ENCODE results near the gene S100P. TPM values are rescaled to one million over a fixed set of nuclear protein-coding genes. Genes with fewer than 3 reads are reported as not detected.

The S100P gene
- total and polyA plus RNA-seq, 2 of the 4 experiments (the other 2 are of a cell fraction), result not detected

DNA sequence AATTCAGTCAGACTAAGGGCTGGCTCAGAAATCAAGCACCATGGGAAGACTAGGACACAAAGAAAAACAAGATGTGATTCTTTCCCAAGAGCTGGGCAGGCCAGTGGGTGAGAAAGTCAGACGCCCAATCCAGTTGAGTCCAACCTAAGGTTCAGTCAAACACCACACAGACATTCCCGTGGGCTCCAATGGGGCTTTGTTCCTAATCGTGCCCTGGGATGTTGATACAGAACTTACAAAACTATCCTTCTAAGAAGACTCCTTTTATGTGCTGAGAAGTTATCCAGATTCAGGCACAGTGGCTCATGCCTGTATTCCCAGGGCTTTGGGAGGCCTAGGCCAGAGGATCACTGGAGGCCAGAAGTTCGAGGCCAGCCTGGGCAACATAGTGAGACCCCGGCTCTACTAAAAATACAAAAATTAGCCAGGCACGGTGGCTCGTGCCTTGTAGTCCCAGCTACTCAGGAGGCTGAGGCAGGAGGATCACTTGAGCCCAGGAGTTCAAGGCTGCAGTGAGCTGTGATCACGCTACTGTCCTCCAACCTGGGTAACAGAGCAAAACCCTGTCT, 26.0 kb downstream of the S100P start:
- H2AK5ac ChIP-seq (ENCODE audit: low read depth, low read length), result 0 out of 2 replicates have a peak overlapping the region, but pooled peaks have one; percentile 14
- BruUV-seq (replicated peaks), result no TSS peak

More for the DNA sequence above, 26.0 kb downstream of the S100P start:
- DNase-seq (no peak), ATAC-seq (ENCODE audit: low read depth) (no peak)
- H3K14ac ChIP-seq (replicated peaks; ENCODE audit: low read depth, low read length), result no peak overlapping the region
- no peak overlapping the region for H3K18ac ChIP-seq (ENCODE audit: low read depth, low read length)
- H3K27me3 ChIP-seq (ENCODE audit: control insufficient read depth, insufficient read depth, low read length), result no peaks in the 10 kb centered on the region
- H2BK120ac ChIP-seq (ENCODE audit: low read depth, low read length), result no peak overlapping the region
- H3K36me3 ChIP-seq (ENCODE audit: control insufficient read depth, insufficient read depth, low read length), result no peaks in the 10 kb centered on the region
- no peak overlapping the region for H2AK9ac ChIP-seq (replicated peaks; ENCODE audit: low read depth, low read length, poor library complexity)
- intact Hi-C loops (cut with micrococcal nuclease) (loop anchor here (1.0 to 5.0 kb wide), 3 partner anchors 155 to 351 kb away; no protein-coding TSS in a partner anchor), in situ Hi-C loops (cut with MboI; ENCODE audit: low sequenced_read_pairs) (loop anchor here (5.0 kb wide), 2 partner anchors 158 to 353 kb away; no protein-coding TSS in a partner anchor), dilution Hi-C loops (cut with HindIII; ENCODE audit: low sequenced_read_pairs, unreplicated experiment) (no loop called here)
- no peak overlapping the region for H3K9ac ChIP-seq (ENCODE audit: low read depth, low read length)
- peaks cover 6% of the 10 kb centered on the region; the same call in 1 of the 2 replicates for H4K20me1 ChIP-seq (ENCODE audit: insufficient read depth, low read length)
- no peak overlapping the region for H2BK20ac ChIP-seq (ENCODE audit: low read depth, low read length)
- no peak overlapping the region for H3K27ac ChIP-seq (ENCODE audit: insufficient read depth, low read length)
- no CpG with 5 or more reads among the region's 8 CpGs for WGBS, 2 experiments (ENCODE audit: extremely low coverage in 2 of 2, insufficient read length in 1 of 2)
- no peak overlapping the region for H4K8ac ChIP-seq (ENCODE audit: low read depth in 2 of 2, low read length in 2 of 2)
- H3K9me3 ChIP-seq (ENCODE audit: control insufficient read depth, insufficient read depth, low read length), result no peaks in the 10 kb centered on the region
- H4K91ac ChIP-seq (ENCODE audit: insufficient read depth, low read depth, low read length), result no peak overlapping the region
- H3K4me3 ChIP-seq (ENCODE audit: insufficient read depth, low read depth, low read length), result no peak overlapping the region
- no peak overlapping the region for H3K56ac ChIP-seq (ENCODE audit: extremely low read depth, insufficient read depth, low read length)
- H4K5ac ChIP-seq (ENCODE audit: low read depth, low read length), result no peak overlapping the region; the same call in 1 of the 2 replicates
- peaks cover 0 to 19% of the 10 kb centered on the region in 2 experiments; a peak in 2 of 4 replicates for H3K79me1 ChIP-seq (ENCODE audit: low read depth in 1 of 2, low read length in 2 of 2)
- ChIA-PET CTCF (interaction anchor here (0.7 to 1.8 kb wide), 4 partner anchors 10 to 409 kb away, joined by 4 to 15 read pairs (median 4); no protein-coding TSS in a partner anchor), POLR2A (ENCODE audit: unreplicated experiment) (no interaction called here)
- no peak for TF ChIP-seq SMC3 (IDR thresholded peaks at IDR 0.05; ENCODE audit: low read depth, low read length)
- no peak for TF ChIP-seq RFX5 (IDR thresholded peaks at IDR 0.05; ENCODE audit: low read depth, low read length)
- no peak for TF ChIP-seq BHLHE40 (IDR thresholded peaks at IDR 0.05; ENCODE audit: low read depth, low read length)
- TF ChIP-seq RCOR1 (IDR thresholded peaks at IDR 0.05; ENCODE audit: insufficient replicate concordance, low read length), result no peak
- no peak for TF ChIP-seq CHD1 (IDR thresholded peaks at IDR 0.05; ENCODE audit: low read depth, low read length)
- TF ChIP-seq POLR2A (IDR thresholded peaks at IDR 0.05; ENCODE audit: low read depth, low read length), result no peak
- H3K9me1 ChIP-seq (ENCODE audit: insufficient read depth, low read length), result 0 out of 2 replicates have a peak, but pooled peaks cover 4% of the 10 kb centered on the region
- H3K4me2 ChIP-seq (ENCODE audit: low read depth, low read length), result no peak overlapping the region
- 0 out of 2 replicates have a peak overlapping the region, but pooled peaks have one; percentile 40 for H3K23ac ChIP-seq (ENCODE audit: low read depth, low read length)
- peaks cover 3% of the 10 kb centered on the region; the same call in 1 of the 2 replicates for H3K4me1 ChIP-seq (ENCODE audit: control insufficient read depth, insufficient read depth, low read length)
- no peak overlapping the region for H2BK5ac ChIP-seq (ENCODE audit: low read depth, low read length, poor library complexity, severe bottlenecking)
- H2AFZ ChIP-seq (replicated peaks; ENCODE audit: low read length, poor library complexity), result no peak overlapping the region
- H3K4ac ChIP-seq (ENCODE audit: low read depth, low read length), result no peak overlapping the region
- H2BK15ac ChIP-seq (ENCODE audit: low read depth, low read length), result no peak overlapping the region
